Neural progenitor cell (in vitro differentiated cells): ENCODE results near the gene GRIK5. TPM values are rescaled to one million over a fixed set of nuclear protein-coding genes. Genes with fewer than 3 reads are reported as not detected.

Experiments used
- DNase-seq: peaks from one replicate; pipeline ENCODE4 v3.0.0-alpha.2; 2016; ENCODE audit warnings: low spot score
- H2AFZ ChIP-seq: fragments of 200-600 bp; sonication (generic); replicated peaks from 2 replicates; pipeline ENCODE4 v1.6.1; 2016; ENCODE audit warnings: antibody characterized with exemption
- H3F3A ChIP-seq: fragments of 200-600 bp; sonication (generic); 2 replicates; pipeline ENCODE4 v1.6.1; 2016; ENCODE audit warnings: antibody characterized with exemption, low read depth
- H3K27ac ChIP-seq: fragments of 200-600 bp; sonication (generic); 2 replicates; pipeline ENCODE4 v1.5.1; 2016; ENCODE audit warnings: mild to moderate bottlenecking
- H3K27me3 ChIP-seq: fragments of 200-600 bp; sonication (generic); 2 replicates; pipeline ENCODE4 v1.6.1; 2016; ENCODE audit warnings: mild to moderate bottlenecking, moderate library complexity
- H3K36me3 ChIP-seq: fragments of 200-600 bp; sonication (generic); 2 replicates; pipeline ENCODE4 v1.5.1; 2016
- H3K4me1 ChIP-seq: fragments of 200-600 bp; sonication (generic); 2 replicates; pipeline ENCODE4 v1.6.1; 2016; ENCODE audit warnings: mixed run types
- H3K4me2 ChIP-seq: fragments of 200-600 bp; sonication (generic); 2 replicates; pipeline ENCODE4 v1.6.1; 2016
- H3K4me3 ChIP-seq: fragments of 200-600 bp; sonication (generic); 2 replicates; pipeline ENCODE4 v1.5.1; 2016
- H3K79me2 ChIP-seq: fragments of 200-600 bp; sonication (generic); 2 replicates; pipeline ENCODE4 v1.6.1; 2016; ENCODE audit warnings: low read depth
- H3K9ac ChIP-seq: fragments of 200-600 bp; sonication (generic); 2 replicates; pipeline ENCODE4 v1.6.1; 2016
- H3K9me3 ChIP-seq: fragments of 200-600 bp; sonication (generic); 2 replicates; pipeline ENCODE4 v1.5.1; 2016; ENCODE audit warnings: low read depth
- H4K20me1 ChIP-seq: fragments of 200-600 bp; sonication (generic); 2 replicates; pipeline ENCODE4 v1.6.1; 2016; ENCODE audit warnings: low read depth
- H3K27ac Mint-ChIP-seq: 3 replicates; pipeline ENCODE4 v1.8.0; 2021; ENCODE audit warnings: mixed read lengths
- H3K27me3 Mint-ChIP-seq: 2 replicates; pipeline ENCODE4 v1.8.0; 2022; ENCODE audit warnings: low read depth, mild to moderate bottlenecking, inconsistent platforms, moderate library complexity, mixed read lengths; ENCODE audit not compliant: insufficient read depth
- H3K36me3 Mint-ChIP-seq: 3 replicates; pipeline ENCODE4 v1.8.0; 2021; ENCODE audit warnings: mixed read lengths
- H3K4me1 Mint-ChIP-seq: 3 replicates; pipeline ENCODE4 v1.8.0; 2021; ENCODE audit warnings: mixed read lengths
- H3K4me3 Mint-ChIP-seq: 3 replicates; pipeline ENCODE4 v1.8.0; 2021; ENCODE audit warnings: mild to moderate bottlenecking, moderate library complexity, mixed read lengths
- H3K9me3 Mint-ChIP-seq: 3 replicates; pipeline ENCODE4 v1.8.0; 2020; ENCODE audit warnings: mixed read lengths
- EZH2 ChIP-seq: fragments of 200-600 bp; sonication (generic); IDR thresholded peaks from 2 replicates; pipeline ENCODE4 v1.6.1; 2017; ENCODE audit warnings: antibody characterized with exemption, mild to moderate bottlenecking, moderate library complexity
- EZH2phosphoT487 ChIP-seq: fragments of 200-600 bp; sonication (generic); IDR thresholded peaks from 2 replicates; pipeline ENCODE4 v1.6.1; 2017; ENCODE audit warnings: antibody characterized with exemption
- total RNA-seq: library from RNA; depleted of rRNA; stranded (reverse); fragments of >200 nt; gene quantifications from 2 replicates; pipeline ENCODE4 v1.2.3, GENCODE V29; 2015; ENCODE audit warnings: low replicate concordance
- TF ChIP-seq, protein P1 (sequence below): fragments of 200-600 bp; sonication (generic); IDR thresholded peaks from 2 replicates; pipeline ENCODE4 v1.5.1; 2017; ENCODE audit warnings: antibody characterized with exemption, mild to moderate bottlenecking

The GRIK5 gene
- total RNA-seq, 1 donor from 2014 or later = 5.8 TPM

DNA sequence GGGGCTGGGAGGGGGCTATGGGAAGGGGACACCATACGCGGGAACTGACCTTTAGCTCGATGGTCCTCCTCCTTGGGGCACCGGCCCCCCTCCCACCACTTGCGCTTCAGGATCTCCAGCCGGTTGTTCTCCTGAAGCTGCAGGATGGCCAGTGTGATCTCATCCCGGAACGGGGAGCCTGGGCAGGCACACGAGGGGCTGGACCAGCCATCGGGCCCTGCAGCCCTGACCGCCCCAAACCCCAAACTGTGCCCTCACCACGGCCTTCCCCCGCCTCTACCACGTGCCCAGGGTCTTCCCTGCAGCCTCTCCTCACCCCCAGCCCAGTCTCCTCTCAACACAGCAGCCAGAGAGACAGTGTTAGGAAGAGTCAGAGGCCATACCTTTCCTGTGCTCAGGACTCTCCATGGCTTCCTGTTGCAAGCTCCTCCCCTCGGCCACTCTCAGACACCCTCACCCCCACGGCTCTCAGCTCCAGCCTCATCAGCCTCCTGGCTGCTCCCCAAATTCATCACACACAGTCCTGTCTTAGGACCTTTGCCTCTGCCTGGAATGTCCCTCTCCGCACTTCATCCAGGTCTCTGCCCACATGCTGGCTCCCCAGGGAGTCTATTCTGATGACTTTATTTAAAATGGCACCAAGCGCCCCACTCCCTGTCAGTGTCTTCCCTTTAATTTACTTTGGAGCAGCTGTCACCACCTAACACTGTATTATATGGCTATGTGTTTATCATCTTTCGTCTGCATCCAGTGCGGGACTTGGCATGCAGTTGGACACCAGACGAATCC is 66.3 kb downstream of the GRIK5 start:
- Mint-ChIP-seq H3K27me3 (peaks cover 35% of the 10 kb centered on the region), H3K9me3 (no peaks in the 10 kb centered on the region), H3K27ac (no peak overlapping the region), H3K36me3 (no peaks in the 10 kb centered on the region), H3K4me1 (peaks cover 4% of the 10 kb centered on the region), H3K4me3 (no peak overlapping the region)
- no peaks in the 10 kb centered on the region for H3K4me1 ChIP-seq
- H3K36me3 ChIP-seq = no peaks in the 10 kb centered on the region
- H3F3A ChIP-seq = peaks cover 12% of the 10 kb centered on the region
- H2AFZ ChIP-seq = no peak overlapping the region
- H3K9me3 ChIP-seq = no peaks in the 10 kb centered on the region
- H3K27me3 ChIP-seq = peaks cover 36% of the 10 kb centered on the region
- no peak overlapping the region for H3K9ac ChIP-seq
- H3K4me3 ChIP-seq = no peak overlapping the region
- TF ChIP-seq EZH2 (no peak), EZH2phosphoT487 (no peak)
- TF ChIP-seq, protein P1, sequence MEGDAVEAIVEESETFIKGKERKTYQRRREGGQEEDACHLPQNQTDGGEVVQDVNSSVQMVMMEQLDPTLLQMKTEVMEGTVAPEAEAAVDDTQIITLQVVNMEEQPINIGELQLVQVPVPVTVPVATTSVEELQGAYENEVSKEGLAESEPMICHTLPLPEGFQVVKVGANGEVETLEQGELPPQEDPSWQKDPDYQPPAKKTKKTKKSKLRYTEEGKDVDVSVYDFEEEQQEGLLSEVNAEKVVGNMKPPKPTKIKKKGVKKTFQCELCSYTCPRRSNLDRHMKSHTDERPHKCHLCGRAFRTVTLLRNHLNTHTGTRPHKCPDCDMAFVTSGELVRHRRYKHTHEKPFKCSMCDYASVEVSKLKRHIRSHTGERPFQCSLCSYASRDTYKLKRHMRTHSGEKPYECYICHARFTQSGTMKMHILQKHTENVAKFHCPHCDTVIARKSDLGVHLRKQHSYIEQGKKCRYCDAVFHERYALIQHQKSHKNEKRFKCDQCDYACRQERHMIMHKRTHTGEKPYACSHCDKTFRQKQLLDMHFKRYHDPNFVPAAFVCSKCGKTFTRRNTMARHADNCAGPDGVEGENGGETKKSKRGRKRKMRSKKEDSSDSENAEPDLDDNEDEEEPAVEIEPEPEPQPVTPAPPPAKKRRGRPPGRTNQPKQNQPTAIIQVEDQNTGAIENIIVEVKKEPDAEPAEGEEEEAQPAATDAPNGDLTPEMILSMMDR = no peak
- no peaks in the 10 kb centered on the region for H3K79me2 ChIP-seq
- DNase-seq = no peak
- peaks cover 15% of the 10 kb centered on the region for H4K20me1 ChIP-seq
- no peak overlapping the region for H3K4me2 ChIP-seq
- no peak overlapping the region for H3K27ac ChIP-seq

GRCh38 chr19:41999878-42000208 is 70.2 kb downstream of the GRIK5 start:
- Histone ChIP-seq H3K27ac (no peak overlapping the region), H2AFZ (no peak overlapping the region), H3K9me3 (no peaks in the 10 kb centered on the region), H3K4me3 (no peak overlapping the region), H4K20me1 (peaks cover 53% of the 10 kb centered on the region), H3K36me3 (no peaks in the 10 kb centered on the region), H3K4me2 (no peak overlapping the region), H3K4me1 (peaks cover 4% of the 10 kb centered on the region), H3F3A (peaks cover 31% of the 10 kb centered on the region), H3K27me3 (peaks cover 75% of the 10 kb centered on the region), H3K9ac (no peak overlapping the region), H3K79me2 (no peaks in the 10 kb centered on the region)
- H3K4me3 Mint-ChIP-seq = peak overlapping the region; percentile 60
- no peak for DNase-seq
- H3K4me1 Mint-ChIP-seq = peaks cover 32% of the 10 kb centered on the region
- no peaks in the 10 kb centered on the region for H3K36me3 Mint-ChIP-seq
- TF ChIP-seq, protein P1 = no peak
- TF ChIP-seq EZH2 = no peak
- TF ChIP-seq EZH2phosphoT487 = no peak
- no peak overlapping the region for H3K27ac Mint-ChIP-seq
- H3K9me3 Mint-ChIP-seq = peaks cover 2% of the 10 kb centered on the region
- peaks cover 58% of the 10 kb centered on the region for H3K27me3 Mint-ChIP-seq

DNA sequence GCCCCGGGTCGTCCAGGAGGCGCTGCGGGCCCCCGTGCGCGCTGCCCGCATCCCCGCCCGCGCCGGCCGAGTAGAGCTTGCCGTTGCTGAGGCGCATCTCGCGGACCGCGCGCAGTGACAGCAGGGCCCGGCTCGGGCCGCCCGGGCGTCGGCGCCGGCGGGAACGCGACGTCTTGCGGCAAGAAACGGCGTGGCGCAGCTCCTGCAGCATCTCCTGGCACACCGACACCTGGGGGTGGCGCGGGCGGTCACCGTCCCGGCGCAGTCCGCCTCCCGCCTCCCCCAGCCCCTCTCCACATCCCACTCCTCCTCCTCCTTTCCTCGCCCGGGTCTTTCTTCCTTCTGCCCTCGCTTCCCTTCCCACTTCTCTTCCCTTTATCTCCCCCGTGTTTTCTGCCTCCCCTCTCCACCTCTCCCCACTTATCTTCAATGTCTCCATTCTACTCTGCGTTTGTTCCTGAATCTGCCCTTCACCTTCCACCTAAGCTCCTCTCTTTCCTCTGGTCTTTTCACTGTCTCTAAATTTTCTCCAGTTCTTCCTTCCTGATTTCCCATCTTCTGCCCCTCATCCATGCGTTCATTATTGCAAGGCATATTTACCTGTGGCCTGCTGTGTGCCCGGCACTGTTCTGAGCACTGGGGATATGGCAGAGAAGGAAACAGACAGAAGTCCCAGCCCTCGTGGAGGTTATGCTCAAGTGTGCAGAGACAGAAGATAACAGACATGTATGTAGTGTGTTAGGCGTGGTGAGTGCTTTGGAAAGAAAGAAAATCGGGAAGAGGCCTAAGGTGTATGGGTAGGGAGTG is 70.7 kb downstream of the GRIK5 start:
- Histone ChIP-seq H3K4me2 (peak overlapping the region; percentile 74), H3K27me3 (peaks cover 80% of the 10 kb centered on the region), H3F3A (peaks cover 31% of the 10 kb centered on the region), H3K27ac (no peak overlapping the region), H3K9ac (no peak overlapping the region), H3K79me2 (no peaks in the 10 kb centered on the region), H3K36me3 (no peaks in the 10 kb centered on the region), H3K9me3 (no peaks in the 10 kb centered on the region), H3K4me1 (peaks cover 4% of the 10 kb centered on the region), H2AFZ (no peak overlapping the region), H4K20me1 (peaks cover 59% of the 10 kb centered on the region), H3K4me3 (peak overlapping the region; percentile 28)
- peaks cover 2% of the 10 kb centered on the region for H3K9me3 Mint-ChIP-seq
- TF ChIP-seq, protein P1 = no peak
- TF ChIP-seq EZH2 = peak; percentile 78
- peak; percentile 37 for TF ChIP-seq EZH2phosphoT487
- H3K4me1 Mint-ChIP-seq = peaks cover 36% of the 10 kb centered on the region
- H3K4me3 Mint-ChIP-seq = peak overlapping the region; percentile 60
- no peaks in the 10 kb centered on the region for H3K36me3 Mint-ChIP-seq
- peak; percentile 76 for DNase-seq
- H3K27ac Mint-ChIP-seq = no peak overlapping the region
- peaks cover 61% of the 10 kb centered on the region for H3K27me3 Mint-ChIP-seq
